Epithelial cell of esophagus (primary cell): ENCODE results near the gene SPTBN1.

ENCODE experiments used
- DNase-seq: peaks from one replicate; pipeline ENCODE4 v3.0.0; 2010; ENCODE audit warnings: low read depth
- H3K4me3 ChIP-seq: 2 replicates; pipeline ENCODE4 v1.5.1; 2011; ENCODE audit warnings: mild to moderate bottlenecking, low read length, control low read depth
- TF ChIP-seq, protein P1 (sequence below): IDR thresholded peaks from 2 replicates; pipeline ENCODE4 v1.5.1; 2011; ENCODE audit warnings: low read depth, mild to moderate bottlenecking, low read length, control low read depth, inconsistent platforms; ENCODE audit not compliant: insufficient read depth; ENCODE audit errors: missing control alignments

Gene SPTBN1

DNA sequence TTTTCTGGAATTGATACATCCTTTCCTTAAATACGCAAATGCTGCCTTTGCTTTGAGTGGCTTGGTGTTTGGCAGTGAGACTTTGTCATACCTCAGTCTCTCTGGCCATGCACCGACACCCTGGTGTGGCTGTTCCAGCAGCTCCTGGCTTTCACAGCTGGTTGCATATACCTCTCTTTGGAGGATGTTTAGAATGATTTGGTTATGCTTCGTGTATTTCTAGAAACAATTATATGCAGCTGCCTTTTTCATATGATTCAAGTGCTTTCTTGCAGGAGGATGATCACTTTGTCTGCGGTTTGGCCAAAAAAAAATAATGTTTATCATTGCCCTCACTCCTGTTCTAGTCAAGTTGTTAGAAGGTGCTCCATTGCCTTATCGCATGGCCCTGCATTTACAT, 172.3 kb downstream of the SPTBN1 start:
- TF ChIP-seq, protein P1, sequence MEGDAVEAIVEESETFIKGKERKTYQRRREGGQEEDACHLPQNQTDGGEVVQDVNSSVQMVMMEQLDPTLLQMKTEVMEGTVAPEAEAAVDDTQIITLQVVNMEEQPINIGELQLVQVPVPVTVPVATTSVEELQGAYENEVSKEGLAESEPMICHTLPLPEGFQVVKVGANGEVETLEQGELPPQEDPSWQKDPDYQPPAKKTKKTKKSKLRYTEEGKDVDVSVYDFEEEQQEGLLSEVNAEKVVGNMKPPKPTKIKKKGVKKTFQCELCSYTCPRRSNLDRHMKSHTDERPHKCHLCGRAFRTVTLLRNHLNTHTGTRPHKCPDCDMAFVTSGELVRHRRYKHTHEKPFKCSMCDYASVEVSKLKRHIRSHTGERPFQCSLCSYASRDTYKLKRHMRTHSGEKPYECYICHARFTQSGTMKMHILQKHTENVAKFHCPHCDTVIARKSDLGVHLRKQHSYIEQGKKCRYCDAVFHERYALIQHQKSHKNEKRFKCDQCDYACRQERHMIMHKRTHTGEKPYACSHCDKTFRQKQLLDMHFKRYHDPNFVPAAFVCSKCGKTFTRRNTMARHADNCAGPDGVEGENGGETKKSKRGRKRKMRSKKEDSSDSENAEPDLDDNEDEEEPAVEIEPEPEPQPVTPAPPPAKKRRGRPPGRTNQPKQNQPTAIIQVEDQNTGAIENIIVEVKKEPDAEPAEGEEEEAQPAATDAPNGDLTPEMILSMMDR = no peak
- H3K4me3 ChIP-seq = no peak overlapping the region
- no peak for DNase-seq

DNA sequence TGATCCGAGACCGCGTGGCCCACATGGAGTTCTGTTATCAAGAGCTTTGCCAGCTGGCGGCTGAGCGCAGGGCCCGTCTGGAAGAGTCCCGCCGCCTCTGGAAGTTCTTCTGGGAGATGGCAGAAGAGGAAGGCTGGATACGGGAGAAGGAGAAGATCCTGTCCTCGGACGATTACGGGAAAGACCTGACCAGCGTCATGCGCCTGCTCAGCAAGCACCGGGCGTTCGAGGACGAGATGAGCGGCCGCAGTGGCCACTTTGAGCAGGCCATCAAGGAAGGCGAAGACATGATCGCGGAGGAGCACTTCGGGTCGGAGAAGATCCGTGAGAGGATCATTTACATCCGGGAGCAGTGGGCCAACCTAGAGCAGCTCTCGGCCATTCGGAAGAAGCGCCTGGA, 172.8 kb downstream of the SPTBN1 start:
- TF ChIP-seq, protein P1 = no peak
- DNase-seq = no peak
- no peak overlapping the region for H3K4me3 ChIP-seq

DNA sequence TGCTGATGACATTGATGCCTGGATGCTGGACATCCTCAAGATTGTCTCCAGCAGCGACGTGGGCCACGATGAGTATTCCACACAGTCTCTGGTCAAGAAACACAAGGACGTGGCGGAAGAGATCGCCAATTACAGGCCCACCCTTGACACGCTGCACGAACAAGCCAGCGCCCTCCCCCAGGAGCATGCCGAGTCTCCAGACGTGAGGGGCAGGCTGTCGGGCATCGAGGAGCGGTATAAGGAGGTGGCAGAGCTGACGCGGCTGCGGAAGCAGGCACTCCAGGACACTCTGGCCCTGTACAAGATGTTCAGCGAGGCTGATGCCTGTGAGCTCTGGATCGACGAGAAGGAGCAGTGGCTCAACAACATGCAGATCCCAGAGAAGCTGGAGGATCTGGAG, 173.3 kb downstream of the SPTBN1 start:
- DNase-seq = no peak
- TF ChIP-seq, protein P1 = no peak
- no peak overlapping the region for H3K4me3 ChIP-seq

DNA sequence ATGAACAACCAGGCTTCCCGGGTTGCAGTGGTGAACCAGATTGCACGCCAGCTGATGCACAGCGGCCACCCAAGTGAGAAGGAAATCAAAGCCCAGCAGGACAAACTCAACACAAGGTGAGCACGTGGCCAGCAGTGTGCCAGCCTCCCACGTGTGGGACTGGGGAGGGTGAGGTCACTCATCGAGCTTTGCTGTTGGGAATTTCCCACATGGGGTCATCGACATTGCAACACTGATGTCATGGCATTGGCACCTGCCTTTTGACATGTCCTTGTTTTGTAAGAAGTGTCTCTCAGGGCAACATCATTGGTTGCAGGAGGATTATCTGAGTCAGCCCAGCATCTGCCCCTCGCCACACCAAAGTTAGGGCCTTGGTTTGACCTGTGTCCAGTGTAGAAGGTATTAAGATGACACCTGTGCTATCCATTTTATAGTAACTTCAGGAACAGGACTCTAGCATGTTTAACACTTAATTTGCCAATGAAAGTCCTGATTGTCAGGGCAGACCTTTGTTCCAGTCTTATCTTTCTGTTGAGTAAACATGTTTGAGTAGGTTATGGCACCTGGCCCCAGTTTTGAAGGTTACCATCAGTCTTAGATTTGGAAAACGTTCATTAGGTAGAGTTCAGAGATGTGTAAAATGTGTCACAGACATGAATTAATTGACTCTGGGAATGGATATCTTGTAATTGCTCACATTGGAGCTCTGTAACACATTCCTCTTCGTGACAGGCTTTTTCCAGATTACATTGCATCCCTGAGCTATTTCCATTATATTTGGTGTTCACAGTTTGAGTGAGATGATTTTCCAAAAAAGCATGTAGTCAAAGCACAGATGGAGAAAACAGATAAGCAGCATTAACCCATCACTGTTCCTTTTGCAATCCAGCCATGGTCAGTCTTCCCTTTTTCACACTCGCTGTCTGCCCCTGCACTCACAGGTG, 174.1 kb downstream of the SPTBN1 start:
- TF ChIP-seq, protein P1 = no peak
- peak; percentile 81 for DNase-seq
- H3K4me3 ChIP-seq = no peak overlapping the region

DNA sequence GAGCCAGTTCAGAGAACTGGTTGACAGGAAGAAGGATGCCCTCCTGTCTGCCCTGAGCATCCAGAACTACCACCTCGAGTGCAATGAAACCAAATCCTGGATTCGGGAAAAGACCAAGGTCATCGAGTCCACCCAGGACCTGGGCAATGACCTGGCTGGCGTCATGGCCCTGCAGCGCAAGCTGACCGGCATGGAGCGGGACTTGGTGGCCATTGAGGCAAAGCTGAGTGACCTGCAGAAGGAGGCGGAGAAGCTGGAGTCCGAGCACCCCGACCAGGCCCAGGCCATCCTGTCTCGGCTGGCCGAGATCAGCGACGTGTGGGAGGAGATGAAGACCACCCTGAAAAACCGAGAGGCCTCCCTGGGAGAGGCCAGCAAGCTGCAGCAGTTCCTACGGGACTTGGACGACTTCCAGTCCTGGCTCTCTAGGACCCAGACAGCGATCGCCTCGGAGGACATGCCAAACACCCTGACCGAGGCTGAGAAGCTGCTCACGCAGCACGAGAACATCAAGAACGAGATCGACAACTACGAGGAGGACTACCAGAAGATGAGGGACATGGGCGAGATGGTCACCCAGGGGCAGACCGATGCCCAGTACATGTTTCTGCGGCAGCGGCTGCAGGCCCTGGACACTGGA, 174.9 kb downstream of the SPTBN1 start:
- no peak for DNase-seq
- no peak overlapping the region for H3K4me3 ChIP-seq
- TF ChIP-seq, protein P1 = no peak

DNA sequence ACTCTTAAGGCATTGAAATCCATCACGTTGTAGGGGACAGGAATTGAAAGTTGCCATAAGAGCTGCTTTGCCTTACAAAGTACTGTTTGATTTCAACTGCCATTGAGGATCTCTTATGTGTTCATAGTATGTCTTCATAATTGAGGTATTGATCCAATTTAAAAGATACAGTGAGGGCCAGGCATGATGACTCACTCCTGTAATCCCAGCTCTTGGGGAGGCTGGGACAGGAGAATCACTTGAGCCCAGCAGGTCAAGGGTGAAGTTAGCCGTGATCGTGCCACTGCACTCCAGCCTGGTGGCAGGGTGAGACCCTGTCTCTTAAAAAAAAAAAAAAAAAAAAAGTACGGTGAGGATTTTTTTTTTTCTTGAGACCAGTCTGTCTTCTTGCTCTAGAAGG, 175.6 kb downstream of the SPTBN1 start:
- H3K4me3 ChIP-seq = no peak overlapping the region
- TF ChIP-seq, protein P1 = no peak
- DNase-seq = no peak
